DOHH2 (cell line): Measurements from ENCODE around the gene PLA2G3.

Source experiments
- CTCF ChIP-seq: fragments of 200-600 bp; sonication (generic); IDR thresholded peaks from one replicate; pipeline ENCODE4 v1.5.1; 2014; ENCODE audit warnings: antibody characterized with exemption, mild to moderate bottlenecking, low read depth, low read length; ENCODE audit not compliant: poor library complexity, severe bottlenecking
- EZH2phosphoT487 ChIP-seq: fragments of 200-600 bp; sonication (generic); IDR thresholded peaks from 2 replicates; pipeline ENCODE4 v1.6.1; 2017; ENCODE audit warnings: borderline replicate concordance, mild to moderate bottlenecking, antibody characterized with exemption, low read length, moderate library complexity, mixed read lengths

GRCh38 chr22:31127181-31127772, 13.0 kb downstream of the PLA2G3 start:
- TF ChIP-seq CTCF (no peak), EZH2phosphoT487 (no peak)
